Lower lobe of right lung (tissue), 2 donors: ENCODE measurements around the gene REXO4. TPM values are rescaled to one million over a fixed set of nuclear protein-coding genes. Genes with fewer than 3 reads are reported as not detected.
"Not testable (repeated sequence)": the region's sequence is repeated elsewhere in the genome, so short reads cannot be mapped to it uniquely, and the experiment has no call there.

Experiments
- ATAC-seq, 2 donors: fragments of 200-7000 bp; cut with Tn5 transposase; one replicate each; pipeline ENCODE4 v1.9.1; 2020 to 2022; ENCODE audit warnings: mild to moderate bottlenecking in 2 of 2, moderate library complexity in 2 of 2
- DNase-seq: peaks from one replicate; pipeline ENCODE4 v3.0.0-alpha.2; 2020
- H3K27ac ChIP-seq: fragments of 200-600 bp; one replicate; pipeline ENCODE4 v1.8.0; 2022
- H3K27me3 ChIP-seq: fragments of 200-600 bp; one replicate; pipeline ENCODE4 v1.8.0; 2022; ENCODE audit warnings: low read depth
- H3K36me3 ChIP-seq: fragments of 200-600 bp; one replicate; pipeline ENCODE4 v1.8.0; 2022; ENCODE audit warnings: mild to moderate bottlenecking
- H3K4me1 ChIP-seq: fragments of 200-600 bp; one replicate; pipeline ENCODE4 v1.8.0; 2022
- H3K4me3 ChIP-seq: fragments of 200-600 bp; one replicate; pipeline ENCODE4 v1.8.0; 2022; ENCODE audit warnings: mild to moderate bottlenecking
- H3K9me3 ChIP-seq: fragments of 200-600 bp; one replicate; pipeline ENCODE4 v1.8.0; 2022
- CTCF ChIP-seq: fragments of 200-600 bp; IDR thresholded peaks from one replicate; pipeline ENCODE4 v1.8.0; 2022; ENCODE audit warnings: antibody characterized with exemption, mild to moderate bottlenecking
- intact Hi-C: fragments of 100-400 bp; cut with DNase I; formaldehyde crosslinking; loops from one replicate; pipeline ENCODE4 v1.11.0; 2022
- total RNA-seq: library from RNA; stranded (reverse); fragmentation: NEBNext Ultra II Directional; extraction: Animal tissue kit (Norgen Biotek cat#: 25700); gene quantifications from one replicate; pipeline ENCODE4 v1.2.1, GENCODE V29; 2021
- donor health status: DM: no; HTN: yes; CAD: no; lungs with severe emphysema.

REXO4 gene
- total RNA-seq, 1 donor from 2014 or later, result 20.9 TPM

- Histone ChIP-seq H3K9me3 (no peaks in the 10 kb centered on the region), H3K27ac (no peak overlapping the region), H3K27me3 (no peaks in the 10 kb centered on the region), H3K4me1 (peaks cover 18% of the 10 kb centered on the region), H3K36me3 (peaks cover under 1% of the 10 kb centered on the region), H3K4me3 (no peak overlapping the region)
- no peak for TF ChIP-seq CTCF
- ATAC-seq (no peak), DNase-seq (no peak)
- intact Hi-C loops, result no loop called here
Observed at GRCh38 chr9:133378408-133378962, 39.3 kb downstream of the REXO4 start.

GRCh38 chr9:133377721-133378216 lies 40.0 kb downstream of the REXO4 start:
- no peak overlapping the region for H3K4me3 ChIP-seq
- H3K9me3 ChIP-seq, result no peaks in the 10 kb centered on the region
- TF ChIP-seq CTCF, result no peak
- no peak for ATAC-seq
- peaks cover 25% of the 10 kb centered on the region for H3K4me1 ChIP-seq
- no peaks in the 10 kb centered on the region for H3K27me3 ChIP-seq
- no peak overlapping the region for H3K27ac ChIP-seq
- H3K36me3 ChIP-seq, result peaks cover 8% of the 10 kb centered on the region
- intact Hi-C loops, result no loop called here
- no peak for DNase-seq

GRCh38 chr9:133377280-133377679 lies 40.5 kb downstream of the REXO4 start:
- intact Hi-C loops, ATAC-seq, DNase-seq, H3K9me3 ChIP-seq, H3K27ac ChIP-seq, H3K27me3 ChIP-seq, H3K4me3 ChIP-seq: not testable (repeated sequence)
- Histone ChIP-seq H3K36me3 (peaks cover 12% of the 10 kb centered on the region), H3K4me1 (peaks cover 30% of the 10 kb centered on the region)

GRCh38 chr9:133375724-133376654 lies 41.8 kb downstream of the REXO4 start, which contains the start of the genes STKLD1 and SURF4:
TSS of gene STKLD1 (plus strand) at chr9:133376366. CDS start at chr9:133376474, 108 bp downstream.
TSS of gene SURF4 (minus strand) at chr9:133376060. CDS start at chr9:133375969, 91 bp downstream.
- Histone ChIP-seq H3K27me3 (no peaks in the 10 kb centered on the region), H3K4me3 (peak within 1 kb of the TSS; percentile 96), H3K27ac (peak within 1 kb of the TSS; percentile 99), H3K9me3 (no peaks in the 10 kb centered on the region), H3K4me1 (peaks cover 43% of the 10 kb centered on the region), H3K36me3 (peaks cover 20% of the 10 kb centered on the region)
- DNase-seq, result peak; percentile 98
- intact Hi-C loops, result no loop called here
- TF ChIP-seq CTCF, result no peak
- peak; percentile 98 for ATAC-seq

GRCh38 chr9:133375116-133375723 lies 42.6 kb downstream of the REXO4 start:
- no peak for DNase-seq
- Histone ChIP-seq H3K36me3 (peaks cover 28% of the 10 kb centered on the region), H3K27me3 (no peaks in the 10 kb centered on the region), H3K9me3 (no peaks in the 10 kb centered on the region), H3K27ac (peak overlapping the region; percentile 99), H3K4me1 (peaks cover 51% of the 10 kb centered on the region), H3K4me3 (peak overlapping the region; percentile 96)
- no peak for TF ChIP-seq CTCF
- intact Hi-C loops, result no loop called here
- ATAC-seq, result peak; percentile 13 to 32
